GM13976 (cell line): ENCODE measurements around the gene NCKAP5L.

Source experiments
- DNase-seq: peaks from one replicate; pipeline ENCODE4 v3.0.0; 2012; ENCODE audit warnings: low spot score
- in situ Hi-C: fragments of 300-500 bp; cut with MboI; formaldehyde crosslinking; loops from one replicate; pipeline ENCODE4 v1.12.0; 2022; ENCODE audit warnings: low sequenced_read_pairs, mixed read lengths, inconsistent platforms; ENCODE audit not compliant: unreplicated experiment
- TF ChIP-seq, protein P1 (sequence below): IDR thresholded peaks from 2 replicates; pipeline ENCODE4 v1.5.1; 2012; ENCODE audit warnings: borderline replicate concordance, mild to moderate bottlenecking; ENCODE audit not compliant: insufficient read depth; ENCODE audit errors: extremely low read depth, missing control alignments, control extremely low read depth

Gene NCKAP5L

DNA sequence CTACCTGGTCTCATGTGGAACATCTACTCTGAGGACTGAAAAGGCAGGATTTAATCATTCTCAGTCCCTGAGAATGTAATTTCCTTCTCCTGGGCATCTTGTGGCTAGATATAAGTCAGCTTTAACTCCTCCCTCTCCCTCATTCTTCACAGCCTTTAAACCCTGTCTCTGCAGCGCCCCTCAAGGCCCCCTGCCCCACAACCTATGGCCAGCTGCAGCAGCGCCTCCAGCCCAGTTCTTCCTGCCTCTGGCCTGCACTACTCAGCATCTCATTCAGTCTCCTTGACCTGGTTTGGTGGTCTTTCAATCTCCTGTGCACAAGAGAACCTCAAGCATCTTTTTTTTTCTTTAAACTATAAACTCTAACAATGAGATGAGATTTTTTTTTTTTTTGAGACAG lies 29.3 kb downstream of the NCKAP5L start:
- TF ChIP-seq, protein P1, sequence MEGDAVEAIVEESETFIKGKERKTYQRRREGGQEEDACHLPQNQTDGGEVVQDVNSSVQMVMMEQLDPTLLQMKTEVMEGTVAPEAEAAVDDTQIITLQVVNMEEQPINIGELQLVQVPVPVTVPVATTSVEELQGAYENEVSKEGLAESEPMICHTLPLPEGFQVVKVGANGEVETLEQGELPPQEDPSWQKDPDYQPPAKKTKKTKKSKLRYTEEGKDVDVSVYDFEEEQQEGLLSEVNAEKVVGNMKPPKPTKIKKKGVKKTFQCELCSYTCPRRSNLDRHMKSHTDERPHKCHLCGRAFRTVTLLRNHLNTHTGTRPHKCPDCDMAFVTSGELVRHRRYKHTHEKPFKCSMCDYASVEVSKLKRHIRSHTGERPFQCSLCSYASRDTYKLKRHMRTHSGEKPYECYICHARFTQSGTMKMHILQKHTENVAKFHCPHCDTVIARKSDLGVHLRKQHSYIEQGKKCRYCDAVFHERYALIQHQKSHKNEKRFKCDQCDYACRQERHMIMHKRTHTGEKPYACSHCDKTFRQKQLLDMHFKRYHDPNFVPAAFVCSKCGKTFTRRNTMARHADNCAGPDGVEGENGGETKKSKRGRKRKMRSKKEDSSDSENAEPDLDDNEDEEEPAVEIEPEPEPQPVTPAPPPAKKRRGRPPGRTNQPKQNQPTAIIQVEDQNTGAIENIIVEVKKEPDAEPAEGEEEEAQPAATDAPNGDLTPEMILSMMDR: no peak

DNA sequence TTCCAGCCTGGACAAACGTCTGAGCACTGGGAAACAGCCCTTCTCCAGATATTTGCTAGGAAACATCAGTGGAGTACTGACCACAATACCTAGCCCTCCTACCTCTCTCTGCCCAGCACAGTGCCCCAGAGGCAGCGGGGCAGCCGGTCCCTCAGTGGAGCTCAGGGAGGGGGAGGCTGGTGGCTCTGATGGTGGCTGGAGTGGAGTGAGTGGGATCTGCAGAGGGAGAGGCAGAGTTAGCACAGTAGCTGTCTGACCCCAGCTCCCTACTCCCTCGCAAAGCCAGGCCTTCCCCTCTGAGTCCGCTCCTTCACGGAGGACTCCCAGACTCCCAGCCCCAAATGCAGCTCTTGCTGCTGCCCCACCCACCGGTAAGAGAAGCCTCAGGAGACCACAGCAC lies 30.0 kb downstream of the NCKAP5L start:
- peak; percentile 23 for DNase-seq
- TF ChIP-seq, protein P1: no peak
- in situ Hi-C loops: no loop called here

More for the DNA sequence above, 29.3 kb downstream of the NCKAP5L start:
- no peak for DNase-seq
- in situ Hi-C loops: no loop called here

DNA sequence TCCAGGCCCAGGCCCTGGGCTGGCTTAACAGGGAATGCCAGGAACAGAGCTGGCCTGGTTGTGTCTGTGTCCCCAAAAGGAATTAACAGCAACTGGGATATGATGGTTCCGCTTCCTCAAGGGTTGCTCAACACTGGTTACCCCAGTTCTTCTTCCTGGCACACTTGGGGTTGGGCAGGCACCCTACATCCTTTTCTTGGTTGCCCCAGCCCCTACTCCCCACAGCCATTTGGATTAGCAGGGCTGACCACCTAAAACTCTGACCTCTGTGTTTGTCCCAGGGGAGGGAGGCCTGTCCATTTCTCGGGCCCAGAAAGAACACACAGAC lies 30.8 kb downstream of the NCKAP5L start:
- in situ Hi-C loops: no loop called here
- peak; percentile 23 for DNase-seq
- TF ChIP-seq, protein P1: no peak

DNA sequence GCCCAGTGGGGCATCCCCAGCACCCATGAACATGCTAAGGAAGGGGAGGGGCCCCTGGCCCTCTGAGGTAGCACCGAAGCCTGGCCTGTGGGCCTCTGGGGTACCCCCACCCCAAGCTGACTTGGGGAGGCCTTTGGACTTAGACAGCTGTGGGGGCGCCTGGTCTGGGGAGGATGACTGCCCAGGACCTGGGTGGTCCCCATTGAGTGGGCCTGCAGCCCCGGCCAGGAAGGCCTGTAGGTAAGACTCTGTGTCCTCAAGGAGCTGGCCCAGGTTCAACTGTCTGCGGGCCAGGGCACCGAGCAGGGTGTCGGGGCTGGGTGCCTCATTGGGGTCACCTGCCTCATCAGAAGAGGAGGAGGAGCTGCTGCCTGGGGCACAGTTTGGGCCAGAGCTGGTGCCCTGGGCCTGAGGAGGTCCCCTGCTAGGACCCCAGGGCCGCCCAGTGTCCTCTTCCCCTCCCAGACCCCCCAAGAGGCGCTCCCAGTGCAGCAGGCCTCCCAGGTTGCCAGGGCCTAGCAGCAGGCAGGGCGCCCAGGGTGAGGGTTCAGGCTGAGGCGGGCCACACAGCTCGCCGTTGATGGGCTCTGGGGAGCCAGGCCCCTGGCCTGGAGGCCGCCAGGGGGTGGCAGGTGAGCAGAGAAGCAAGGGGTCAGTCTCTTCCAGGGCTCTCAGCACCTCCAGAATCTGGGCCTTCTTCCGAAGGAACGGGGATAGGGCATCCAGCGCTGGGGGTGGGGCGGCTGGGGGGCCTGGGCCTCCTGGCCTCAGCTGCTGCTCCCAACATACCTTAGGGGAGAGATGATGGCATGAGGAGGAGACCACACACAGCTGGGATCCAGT lies 31.4 kb downstream of the NCKAP5L start:
- peak; percentile 34 for DNase-seq
- TF ChIP-seq, protein P1: no peak
- in situ Hi-C loops: no loop called here

DNA sequence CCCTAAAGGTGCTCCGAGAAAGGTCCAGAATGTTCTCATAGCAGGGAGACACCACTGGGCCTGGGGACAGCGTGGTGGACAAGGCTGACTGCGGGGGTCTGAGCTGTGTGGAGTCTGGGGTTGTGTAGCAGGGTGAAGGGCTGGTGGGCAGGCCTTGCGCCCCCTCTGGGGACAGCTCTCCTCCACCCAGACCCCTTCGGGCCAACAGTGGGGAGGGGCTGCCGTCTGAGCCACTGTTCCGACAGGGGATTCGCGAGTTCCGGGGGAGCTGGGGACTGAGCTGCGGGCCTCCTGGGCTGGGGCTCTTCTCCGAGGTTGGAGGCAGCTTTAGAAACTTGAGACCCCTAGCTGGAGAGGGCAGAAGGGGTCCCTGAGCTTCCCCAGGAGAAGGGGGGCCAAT lies 32.1 kb downstream of the NCKAP5L start:
- DNase-seq: no peak
- TF ChIP-seq, protein P1: no peak
- in situ Hi-C loops: no loop called here

DNA sequence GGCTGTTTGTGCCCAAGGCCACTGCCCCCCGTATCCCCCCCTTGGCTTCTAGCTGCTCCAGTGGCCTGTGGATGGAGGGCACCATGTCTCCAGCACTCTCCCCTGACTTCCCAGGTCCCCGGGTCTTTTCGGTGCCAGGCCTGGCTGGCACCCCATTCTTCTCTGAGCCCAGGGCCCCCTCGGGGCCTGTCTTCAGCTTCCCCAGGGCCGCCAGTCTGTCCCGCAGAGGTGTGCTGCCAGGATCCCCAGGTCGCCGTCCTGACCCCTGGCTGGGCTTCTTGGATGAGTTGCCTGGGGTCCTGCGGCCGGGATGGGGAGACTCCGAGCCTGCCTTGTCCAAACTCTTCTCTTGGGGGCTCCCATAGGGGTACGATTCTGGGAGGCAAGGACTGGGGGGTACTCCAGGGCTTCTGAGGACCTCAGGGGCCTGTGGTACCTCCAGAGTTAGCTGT lies 32.5 kb downstream of the NCKAP5L start:
- TF ChIP-seq, protein P1: no peak
- in situ Hi-C loops: no loop called here
- peak; percentile 28 for DNase-seq
